ENCODE measurements around the gene CT55. TPM values are rescaled to one million over a fixed set of nuclear protein-coding genes. Genes with fewer than 3 reads are reported as not detected.

CT55 gene
- total and polyA plus RNA-seq, 2 donors from 2014 or later, result not detected

- no peak for FAIRE-seq
- no peaks in the 10 kb centered on the region for H3K9me3 ChIP-seq (ENCODE audit: control insufficient read depth in 2 of 3, insufficient read depth in 1 of 3, low read length in 3 of 3)
Measured at GRCh38 chrX:135194684-135195083, 23.5 kb upstream of the CT55 start.

GRCh38 chrX:135193740-135194139 lies 22.5 kb upstream of the CT55 start:
- TF ChIP-seq CTCF (IDR thresholded peaks at IDR 0.05; ENCODE audit: borderline replicate concordance, extremely low read depth, insufficient read depth), result no peak
- Histone ChIP-seq H3K36me3 (ENCODE audit: control insufficient read depth in 2 of 3, insufficient read depth in 3 of 3, low read length in 3 of 3) (no peaks in the 10 kb centered on the region), H3K9ac (ENCODE audit: low read length in 3 of 3) (no peak overlapping the region), H3K9me3 (ENCODE audit: control insufficient read depth in 2 of 3, insufficient read depth in 1 of 3, low read length in 3 of 3) (no peaks in the 10 kb centered on the region), H3K27ac (ENCODE audit: low read depth in 2 of 2, low read length in 2 of 2) (no peak overlapping the region), H3K4me1 (ENCODE audit: control insufficient read depth in 2 of 3, insufficient read depth in 2 of 3, low read depth in 1 of 3, low read length in 3 of 3) (no peaks in the 10 kb centered on the region), H3K27me3 (ENCODE audit: control insufficient read depth, insufficient read depth, low read length) (no peaks in the 10 kb centered on the region), H3K4me3 (ENCODE audit: low read length in 3 of 3) (no peak overlapping the region)
- intact Hi-C loops (cut with DNase I), result no loop called here
- no peak for FAIRE-seq
- DNase-seq, result no peak

More at GRCh38 chrX:135194684-135195083, 23.5 kb upstream of the CT55 start:
- Histone ChIP-seq H3K27ac (ENCODE audit: low read depth in 2 of 2, low read length in 2 of 2) (no peak overlapping the region), H3K9ac (ENCODE audit: low read length in 3 of 3) (no peak overlapping the region), H3K4me3 (ENCODE audit: low read length in 3 of 3) (no peak overlapping the region), H3K4me1 (ENCODE audit: control insufficient read depth in 2 of 3, insufficient read depth in 2 of 3, low read depth in 1 of 3, low read length in 3 of 3) (no peaks in the 10 kb centered on the region), H3K27me3 (ENCODE audit: control insufficient read depth, insufficient read depth, low read length) (no peaks in the 10 kb centered on the region), H3K36me3 (ENCODE audit: control insufficient read depth in 2 of 3, insufficient read depth in 3 of 3, low read length in 3 of 3) (no peaks in the 10 kb centered on the region)
- intact Hi-C loops (cut with DNase I), result no loop called here
- no peak for DNase-seq
- TF ChIP-seq CTCF (IDR thresholded peaks at IDR 0.05; ENCODE audit: borderline replicate concordance, extremely low read depth, insufficient read depth), result no peak

- no peak overlapping the region for H3K27ac ChIP-seq (ENCODE audit: low read depth in 2 of 2, low read length in 2 of 2)
- no peak overlapping the region for H3K4me3 ChIP-seq (ENCODE audit: low read length in 3 of 3)
- no peak for TF ChIP-seq CTCF (IDR thresholded peaks at IDR 0.05; ENCODE audit: borderline replicate concordance, extremely low read depth, insufficient read depth)
- H3K9me3 ChIP-seq (ENCODE audit: control insufficient read depth in 2 of 3, insufficient read depth in 1 of 3, low read length in 3 of 3), result no peaks in the 10 kb centered on the region
- no peak for DNase-seq
- peaks cover 2% of the 10 kb centered on the region for H3K27me3 ChIP-seq (ENCODE audit: control insufficient read depth, insufficient read depth, low read length)
- no peak for FAIRE-seq
- H3K36me3 ChIP-seq (ENCODE audit: control insufficient read depth in 2 of 3, insufficient read depth in 3 of 3, low read length in 3 of 3), result no peaks in the 10 kb centered on the region
- H3K9ac ChIP-seq (ENCODE audit: low read length in 3 of 3), result no peak overlapping the region
- H3K4me1 ChIP-seq (ENCODE audit: control insufficient read depth in 2 of 3, insufficient read depth in 2 of 3, low read depth in 1 of 3, low read length in 3 of 3), result no peaks in the 10 kb centered on the region
- intact Hi-C loops (cut with DNase I), result no loop called here
Measured at GRCh38 chrX:135191838-135192237, 20.6 kb upstream of the CT55 start.

- FAIRE-seq, result no peak
- H3K36me3 ChIP-seq (ENCODE audit: control insufficient read depth in 2 of 3, insufficient read depth in 3 of 3, low read length in 3 of 3), result no peaks in the 10 kb centered on the region
- no peak overlapping the region for H3K27ac ChIP-seq (ENCODE audit: low read depth in 2 of 2, low read length in 2 of 2)
- H3K4me1 ChIP-seq (ENCODE audit: control insufficient read depth in 2 of 3, insufficient read depth in 2 of 3, low read depth in 1 of 3, low read length in 3 of 3), result no peaks in the 10 kb centered on the region
- H3K9me3 ChIP-seq (ENCODE audit: control insufficient read depth in 2 of 3, insufficient read depth in 1 of 3, low read length in 3 of 3), result no peaks in the 10 kb centered on the region
- H3K9ac ChIP-seq (ENCODE audit: low read length in 3 of 3), result no peak overlapping the region
- intact Hi-C loops (cut with DNase I), result no loop called here
- peak; percentile 31 for TF ChIP-seq CTCF (IDR thresholded peaks at IDR 0.05; ENCODE audit: borderline replicate concordance, extremely low read depth, insufficient read depth)
- no peak overlapping the region for H3K4me3 ChIP-seq (ENCODE audit: low read length in 3 of 3)
- peak in 4 of 5 donors; percentile 42 to 69 (median 54) for DNase-seq
- peaks cover 2% of the 10 kb centered on the region for H3K27me3 ChIP-seq (ENCODE audit: control insufficient read depth, insufficient read depth, low read length)
Measured at GRCh38 chrX:135185795-135186443, 14.7 kb upstream of the CT55 start.

Measured in kidney (tissue), 14 donors.